Nephron progenitor cell (in vitro differentiated cells): ENCODE data around the gene MPHOSPH10.
"Not testable (repeated sequence)": the region's sequence is repeated elsewhere in the genome, so short reads cannot be mapped to it uniquely, and the experiment has no call there.

Experiments
- DNase-seq: peaks from one replicate; pipeline ENCODE4 v3.0.0; 2021
- H3K27ac Mint-ChIP-seq: 2 replicates; pipeline ENCODE4 v1.8.0; 2021; ENCODE audit warnings: mild to moderate bottlenecking, moderate library complexity, mixed read lengths
- H3K27me3 Mint-ChIP-seq: 2 replicates; pipeline ENCODE4 v1.8.0; 2021; ENCODE audit warnings: mild to moderate bottlenecking, low read depth, mixed read lengths; ENCODE audit not compliant: poor library complexity
- H3K36me3 Mint-ChIP-seq: 2 replicates; pipeline ENCODE4 v1.8.0; 2021; ENCODE audit warnings: low read depth, mixed read lengths
- H3K4me1 Mint-ChIP-seq: 2 replicates; pipeline ENCODE4 v1.8.0; 2021; ENCODE audit warnings: mixed read lengths
- H3K4me3 Mint-ChIP-seq: 2 replicates; pipeline ENCODE4 v1.8.0; 2021; ENCODE audit warnings: mild to moderate bottlenecking, moderate library complexity, mixed read lengths
- H3K9me3 Mint-ChIP-seq: 2 replicates; pipeline ENCODE4 v1.8.0; 2021; ENCODE audit warnings: mild to moderate bottlenecking, moderate library complexity, mixed read lengths
- TF ChIP-seq, protein P1 (sequence below): fragments of 200-600 bp; sonication (generic); IDR thresholded peaks from 2 replicates; pipeline ENCODE4 v1.5.0; 2021; ENCODE audit warnings: antibody characterized with exemption

MPHOSPH10 gene

DNA sequence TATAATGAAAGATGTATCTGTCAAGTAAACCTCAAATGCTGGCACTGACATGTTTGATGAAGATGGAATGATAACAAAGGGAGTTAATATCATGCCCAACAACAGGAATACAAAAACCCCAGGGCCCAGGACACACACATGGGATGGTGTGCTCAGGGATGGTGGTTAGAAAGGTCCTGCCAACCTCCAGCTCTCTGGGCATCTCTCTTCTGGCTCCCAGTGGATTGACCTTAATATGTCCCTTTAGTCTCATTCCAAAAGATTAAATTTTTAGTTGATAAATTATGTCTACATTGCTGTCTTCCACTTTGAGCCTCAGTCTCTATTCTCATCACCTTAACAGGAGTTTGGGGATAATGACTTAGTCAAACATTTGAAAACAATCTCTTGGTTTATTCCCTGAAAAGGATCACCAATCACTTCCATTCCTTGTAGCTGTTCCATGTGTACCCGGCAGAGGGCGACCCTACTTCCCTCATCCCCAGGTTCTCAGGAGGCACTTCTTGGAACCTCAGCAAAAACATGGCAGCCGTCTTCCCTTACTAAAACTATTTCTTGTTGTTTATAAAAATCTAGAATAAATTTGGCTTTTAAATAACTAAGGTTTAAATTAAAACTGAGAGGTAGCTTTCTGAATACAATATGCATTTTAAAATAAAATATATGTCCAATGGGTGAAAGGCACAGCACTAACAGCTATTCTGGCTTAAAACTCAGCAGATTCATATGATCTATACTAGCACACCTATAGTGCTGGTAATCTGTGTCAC lies 30.1 kb upstream of the MPHOSPH10 start:
- DNase-seq, result peak; percentile 61
- TF ChIP-seq, protein P1, sequence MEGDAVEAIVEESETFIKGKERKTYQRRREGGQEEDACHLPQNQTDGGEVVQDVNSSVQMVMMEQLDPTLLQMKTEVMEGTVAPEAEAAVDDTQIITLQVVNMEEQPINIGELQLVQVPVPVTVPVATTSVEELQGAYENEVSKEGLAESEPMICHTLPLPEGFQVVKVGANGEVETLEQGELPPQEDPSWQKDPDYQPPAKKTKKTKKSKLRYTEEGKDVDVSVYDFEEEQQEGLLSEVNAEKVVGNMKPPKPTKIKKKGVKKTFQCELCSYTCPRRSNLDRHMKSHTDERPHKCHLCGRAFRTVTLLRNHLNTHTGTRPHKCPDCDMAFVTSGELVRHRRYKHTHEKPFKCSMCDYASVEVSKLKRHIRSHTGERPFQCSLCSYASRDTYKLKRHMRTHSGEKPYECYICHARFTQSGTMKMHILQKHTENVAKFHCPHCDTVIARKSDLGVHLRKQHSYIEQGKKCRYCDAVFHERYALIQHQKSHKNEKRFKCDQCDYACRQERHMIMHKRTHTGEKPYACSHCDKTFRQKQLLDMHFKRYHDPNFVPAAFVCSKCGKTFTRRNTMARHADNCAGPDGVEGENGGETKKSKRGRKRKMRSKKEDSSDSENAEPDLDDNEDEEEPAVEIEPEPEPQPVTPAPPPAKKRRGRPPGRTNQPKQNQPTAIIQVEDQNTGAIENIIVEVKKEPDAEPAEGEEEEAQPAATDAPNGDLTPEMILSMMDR, result peak; percentile 62
- Mint-ChIP-seq H3K27ac (no peak overlapping the region), H3K36me3 (no peaks in the 10 kb centered on the region), H3K9me3 (peaks cover 10% of the 10 kb centered on the region), H3K27me3 (peaks cover 9% of the 10 kb centered on the region), H3K4me1 (no peaks in the 10 kb centered on the region), H3K4me3 (no peak overlapping the region)

DNA sequence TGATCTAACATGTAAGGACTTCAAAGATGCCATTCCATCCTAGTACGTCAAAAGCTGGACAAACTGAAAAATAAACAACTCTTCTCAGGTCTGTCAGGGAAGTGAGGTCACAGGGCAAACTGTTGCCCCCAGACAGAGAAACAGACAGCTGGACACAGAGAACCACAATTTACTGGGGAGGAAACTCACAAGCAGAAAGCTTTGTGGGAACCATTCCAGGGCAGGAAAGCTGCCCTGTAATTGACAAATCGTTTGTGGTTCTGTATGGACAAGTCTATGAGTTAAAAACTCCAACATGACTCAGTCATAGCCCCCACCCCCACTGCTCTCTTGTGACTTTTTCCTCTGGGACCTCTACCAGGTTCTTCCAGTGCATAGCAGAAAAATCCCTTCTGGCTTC lies 28.8 kb upstream of the MPHOSPH10 start:
- Mint-ChIP-seq H3K27ac (no peak overlapping the region), H3K27me3 (peaks cover 9% of the 10 kb centered on the region), H3K4me3 (no peak overlapping the region), H3K36me3 (no peaks in the 10 kb centered on the region), H3K4me1 (no peaks in the 10 kb centered on the region), H3K9me3 (peaks cover 12% of the 10 kb centered on the region)
- no peak for DNase-seq
- TF ChIP-seq, protein P1, result no peak

DNA sequence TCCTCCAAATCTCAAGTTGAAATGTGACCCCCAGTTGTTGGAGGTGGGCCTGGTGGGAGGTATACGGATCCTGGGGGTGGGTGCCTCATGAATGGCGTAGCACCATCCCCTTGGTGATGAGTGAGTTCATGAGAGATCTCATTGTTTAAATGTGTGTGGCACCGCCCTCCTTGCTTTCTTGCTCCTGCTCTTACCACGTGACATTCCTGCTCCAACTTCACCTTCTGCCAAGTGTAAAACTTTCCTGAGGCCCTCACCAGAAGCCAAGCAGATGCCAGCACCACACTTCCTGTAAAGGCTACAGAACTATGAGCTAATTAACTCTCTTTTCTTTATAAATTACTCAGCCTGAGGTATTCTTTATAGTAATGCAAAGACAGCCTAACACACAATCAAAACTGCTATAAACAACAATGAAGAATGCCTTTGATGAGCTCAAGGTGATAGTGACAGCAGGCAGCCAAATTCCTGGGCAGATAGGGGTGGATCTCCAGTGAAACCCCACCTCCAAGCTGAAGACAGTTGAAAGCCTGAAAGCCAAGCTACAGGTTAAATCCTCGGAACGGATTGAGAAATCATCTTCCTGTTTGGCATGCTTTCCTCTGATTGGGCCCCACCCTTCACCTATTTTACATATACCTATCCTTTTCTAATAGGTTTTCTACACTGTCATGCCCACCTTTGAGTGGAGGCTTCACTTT lies 27.3 kb upstream of the MPHOSPH10 start:
- Mint-ChIP-seq H3K27me3 (peaks cover 4% of the 10 kb centered on the region), H3K27ac (peak overlapping the region; percentile 52), H3K9me3 (peaks cover 12% of the 10 kb centered on the region), H3K4me1 (no peaks in the 10 kb centered on the region), H3K4me3 (no peak overlapping the region), H3K36me3 (no peaks in the 10 kb centered on the region)
- TF ChIP-seq, protein P1, result no peak
- DNase-seq, result no peak

DNA sequence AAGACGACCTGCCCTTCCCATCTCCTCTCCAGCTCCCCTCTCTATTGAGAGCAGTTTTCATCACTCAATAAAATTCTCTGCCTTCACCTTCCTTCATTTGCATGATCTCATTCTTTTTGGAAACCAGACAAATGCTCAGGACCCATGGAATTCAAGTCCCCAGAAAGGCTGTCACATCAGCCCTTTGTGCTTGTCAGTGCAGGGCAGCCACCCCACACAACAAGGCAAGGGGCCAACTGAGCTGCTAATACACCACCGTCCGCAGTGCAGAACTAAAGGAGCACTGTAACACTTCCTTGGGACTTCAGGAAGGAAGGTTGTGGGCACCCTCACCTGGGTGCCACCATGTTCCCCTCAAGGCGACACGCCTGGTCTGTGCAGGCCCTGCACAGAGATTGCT lies 26.6 kb upstream of the MPHOSPH10 start:
- H3K9me3 Mint-ChIP-seq, result peaks cover 12% of the 10 kb centered on the region
- no peaks in the 10 kb centered on the region for H3K4me1 Mint-ChIP-seq
- no peak for DNase-seq
- no peaks in the 10 kb centered on the region for H3K36me3 Mint-ChIP-seq
- peaks cover 4% of the 10 kb centered on the region for H3K27me3 Mint-ChIP-seq
- H3K27ac Mint-ChIP-seq, result no peak overlapping the region
- H3K4me3 Mint-ChIP-seq, result no peak overlapping the region
- TF ChIP-seq, protein P1, result no peak

DNA sequence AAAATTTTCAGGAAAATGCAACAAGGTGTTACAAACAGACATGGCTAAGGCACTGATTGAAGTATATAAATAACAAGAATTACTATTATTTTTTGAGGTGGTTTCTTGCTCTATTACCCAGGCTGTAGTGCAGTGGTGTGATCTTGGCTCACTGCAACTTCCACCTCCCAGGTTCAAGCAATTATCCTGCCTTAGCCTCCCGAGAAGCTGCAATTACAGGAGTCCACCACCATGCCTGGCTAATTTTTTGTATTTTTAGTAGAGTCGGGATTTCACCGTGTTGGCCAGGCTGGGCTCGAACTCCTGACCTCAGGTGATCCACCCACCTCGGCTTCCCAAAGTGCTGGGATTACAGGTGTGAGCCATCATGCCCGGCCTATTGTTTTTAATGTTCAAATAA lies 24.0 kb upstream of the MPHOSPH10 start:
- peaks cover 12% of the 10 kb centered on the region for H3K9me3 Mint-ChIP-seq
- not testable (repeated sequence) for H3K4me1 Mint-ChIP-seq, H3K27ac Mint-ChIP-seq, H3K4me3 Mint-ChIP-seq, DNase-seq, H3K27me3 Mint-ChIP-seq, H3K36me3 Mint-ChIP-seq

DNA sequence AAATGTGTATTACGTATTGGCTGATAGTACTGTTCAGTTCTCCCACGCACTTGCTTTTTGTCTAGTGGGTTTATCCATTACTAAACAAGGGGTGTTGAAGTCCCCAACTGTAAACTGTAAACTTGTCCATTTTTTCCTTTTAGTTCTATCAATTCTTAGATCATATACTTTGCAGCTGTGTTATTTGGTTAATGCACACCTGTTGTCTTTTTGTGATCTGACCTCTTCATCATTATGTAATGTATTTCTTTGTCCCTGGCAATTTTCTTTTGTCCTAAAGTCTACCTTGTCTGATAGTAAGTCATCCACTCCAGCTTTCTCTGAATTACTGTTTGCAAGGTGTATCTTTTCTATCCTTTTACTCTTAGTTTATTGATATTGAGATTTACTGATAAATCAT lies 22.3 kb upstream of the MPHOSPH10 start:
- DNase-seq, result no peak
- H3K27me3 Mint-ChIP-seq, result no peaks in the 10 kb centered on the region
- H3K4me1 Mint-ChIP-seq, result no peaks in the 10 kb centered on the region
- H3K27ac Mint-ChIP-seq, result peak overlapping the region; percentile 1
- TF ChIP-seq, protein P1, result no peak
- peaks cover 12% of the 10 kb centered on the region for H3K36me3 Mint-ChIP-seq
- no peak overlapping the region for H3K4me3 Mint-ChIP-seq
- H3K9me3 Mint-ChIP-seq, result peaks cover 5% of the 10 kb centered on the region
